HG02623 (cell line): ENCODE measurements around the gene RMC1.
"Not testable (repeated sequence)": the region's sequence is repeated elsewhere in the genome, so short reads cannot be mapped to it uniquely, and the experiment has no call there.

Experiments
- ATAC-seq: cut with Tn5 transposase; IDR thresholded peaks from one replicate; pipeline ENCODE4 v1.9.1; 2021; ENCODE audit warnings: moderate library complexity; ENCODE audit not compliant: unreplicated experiment

Gene RMC1

DNA sequence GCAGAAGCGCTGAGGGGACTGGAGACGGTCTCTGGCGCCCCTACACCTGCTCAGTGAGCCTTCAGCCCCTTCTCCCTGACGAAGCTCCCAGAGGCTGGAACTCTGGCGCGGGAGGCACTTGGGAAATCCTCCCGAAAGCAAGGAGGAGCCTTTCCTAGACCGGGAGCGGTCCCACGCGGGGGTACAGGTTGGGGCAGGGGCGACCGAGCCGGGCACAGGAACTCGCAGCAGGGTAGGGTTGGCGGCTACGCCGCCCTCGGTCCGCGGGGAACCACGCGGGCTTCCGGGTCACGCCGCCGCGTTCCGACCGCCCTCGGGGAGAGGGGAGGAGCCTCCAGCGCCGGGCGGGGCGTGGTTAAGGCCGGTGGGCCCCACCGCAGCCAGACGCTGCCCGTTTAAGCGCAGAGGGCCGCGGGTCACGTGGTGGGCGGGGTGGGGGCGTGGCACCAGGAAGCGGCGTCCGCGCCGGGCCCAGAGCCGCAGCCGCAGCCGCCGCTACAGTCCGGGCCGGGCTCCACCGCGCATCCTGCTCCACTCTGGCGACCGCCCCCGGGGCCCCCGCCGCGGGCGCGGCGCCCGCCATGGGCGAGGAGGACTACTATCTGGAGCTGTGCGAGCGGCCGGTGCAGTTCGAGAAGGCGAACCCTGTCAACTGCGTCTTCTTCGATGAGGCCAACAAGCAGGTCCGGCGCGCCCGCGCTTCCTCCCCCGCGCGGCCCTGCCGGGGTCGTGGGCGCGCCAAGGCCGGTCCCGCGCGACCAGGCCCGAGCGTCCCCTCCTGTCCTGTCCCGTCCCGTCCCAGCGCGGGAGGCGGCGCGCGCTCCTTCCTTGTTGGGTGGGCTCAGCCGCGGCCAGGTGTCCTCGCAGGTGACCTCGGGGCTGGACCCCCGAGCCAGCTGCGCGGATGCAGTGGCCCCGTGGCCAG lies at the start of gene RMC1:
RMC1 (plus strand) TSS at position 474 of the 925 bp plus-strand sequence; CDS start at position 582, 108 bp downstream.
- peak; percentile 76 for ATAC-seq

- no peak for ATAC-seq
Observed at GRCh38 chr18:23453680-23454058, 49.6 kb upstream of the RMC1 start.

GRCh38 chr18:23456835-23457234 lies 46.5 kb upstream of the RMC1 start:
- no peak for ATAC-seq

GRCh38 chr18:23458830-23459529 lies 44.3 kb upstream of the RMC1 start:
- ATAC-seq, result no peak

DNA sequence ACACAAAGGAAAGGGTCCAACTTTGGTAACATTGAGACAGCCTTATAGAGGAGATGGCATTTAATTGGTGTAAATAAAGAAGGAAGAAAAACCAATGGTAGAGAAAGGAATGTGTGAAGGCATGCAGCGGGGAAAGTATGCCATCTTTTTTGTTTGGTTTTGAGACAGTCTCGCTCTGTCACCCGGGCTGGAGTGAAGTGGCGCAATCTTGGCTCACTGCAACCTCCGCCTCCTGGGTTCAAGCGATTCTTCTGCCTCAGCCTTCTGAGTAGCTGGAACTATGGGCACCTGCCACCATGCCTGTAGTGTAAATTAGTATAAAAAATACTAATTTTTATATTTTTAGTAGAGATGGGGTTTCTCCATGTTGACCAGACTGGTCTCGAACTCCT lies 43.8 kb upstream of the RMC1 start:
- ATAC-seq, result no peak

GRCh38 chr18:23460285-23461273 lies 42.7 kb upstream of the RMC1 start:
- ATAC-seq, result no peak

DNA sequence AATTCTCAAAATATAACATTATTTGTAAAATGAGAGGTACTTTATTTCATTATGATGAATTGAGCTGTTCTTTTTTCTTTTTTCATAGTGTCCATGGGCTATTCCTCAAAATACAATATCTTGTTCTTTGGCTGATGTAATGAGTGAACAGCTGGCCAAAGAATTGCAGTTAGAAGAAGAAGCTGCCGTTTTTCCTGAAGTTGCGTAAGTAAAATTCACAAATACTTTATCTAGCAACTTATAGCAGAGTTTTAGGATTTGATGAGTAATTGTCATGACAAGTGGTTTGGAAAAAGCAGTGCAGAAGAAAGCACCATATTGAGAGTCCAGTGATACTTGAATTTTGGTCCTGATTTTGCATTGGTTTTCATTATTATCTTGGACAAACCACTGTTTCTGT lies 40.4 kb upstream of the RMC1 start:
- no peak for ATAC-seq

DNA sequence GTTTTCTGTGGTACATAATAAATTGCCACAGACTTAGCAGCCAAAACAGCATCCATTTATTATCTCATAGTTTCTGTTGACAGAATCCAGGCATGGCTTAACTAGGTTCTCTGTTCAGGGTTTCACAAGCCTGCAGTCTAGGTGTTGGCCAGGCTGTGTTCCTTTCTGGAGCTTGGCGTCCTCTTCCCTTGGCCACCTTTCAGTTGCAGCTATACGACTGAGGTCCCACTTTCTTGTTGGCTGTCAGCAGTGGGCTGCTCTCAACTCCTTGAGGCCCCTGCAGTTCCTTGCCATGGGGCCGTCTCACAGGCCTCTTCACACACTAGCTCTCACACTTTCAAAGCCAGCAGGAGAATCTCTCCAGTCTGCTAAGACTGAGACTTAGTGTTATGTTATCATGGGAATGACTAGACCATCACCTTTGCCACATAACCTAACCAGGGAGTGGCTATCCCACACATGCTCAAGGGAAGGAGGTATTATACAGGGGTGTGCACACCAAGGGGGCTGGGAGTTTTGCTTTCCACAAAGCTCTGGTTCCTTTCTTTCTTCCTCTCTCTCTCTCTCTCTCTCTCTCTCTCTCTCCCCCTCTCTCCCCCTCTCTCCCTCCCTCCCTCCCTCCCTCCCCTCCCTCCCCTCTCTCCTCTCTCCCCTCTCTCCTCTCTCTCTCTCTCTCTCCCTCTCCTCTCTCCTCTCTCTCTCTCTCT lies 34.4 kb upstream of the RMC1 start:
- ATAC-seq, result no peak

DNA sequence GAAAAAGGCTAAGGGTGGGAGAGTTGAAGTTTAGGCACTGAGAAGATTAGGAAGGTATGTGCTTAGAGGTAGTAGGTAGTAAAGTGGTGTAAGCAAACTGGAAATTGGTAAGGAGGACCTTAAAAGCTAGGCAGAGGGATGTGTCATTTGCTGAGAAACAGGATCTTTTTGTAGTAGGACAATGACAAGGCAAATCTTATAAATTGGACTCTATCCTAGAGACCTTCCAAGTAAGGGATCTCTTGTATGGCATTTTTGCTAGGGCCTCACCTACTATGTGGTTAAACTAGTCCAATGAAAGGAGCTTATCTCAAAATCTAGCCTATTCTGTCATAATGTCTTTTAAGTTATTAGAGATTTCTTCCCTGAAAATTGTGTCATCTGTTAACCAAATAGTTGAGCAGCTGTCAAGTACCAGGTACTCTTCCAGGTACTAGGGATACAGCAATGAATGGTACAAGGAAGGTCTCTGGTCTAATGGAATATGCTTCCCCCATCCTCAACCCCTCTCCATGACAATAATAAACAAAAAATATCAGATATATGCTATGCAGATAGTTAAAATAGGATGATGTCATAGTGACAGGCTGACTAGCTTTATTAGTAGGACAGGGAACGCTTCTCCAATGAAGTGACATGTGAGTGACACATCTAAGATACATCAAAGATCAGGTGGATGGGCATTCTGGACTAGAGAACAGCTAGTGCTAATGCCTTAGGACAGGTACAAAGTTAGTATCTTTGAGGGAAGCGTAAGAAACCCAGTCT lies 32.5 kb upstream of the RMC1 start:
- ATAC-seq, result no peak

GRCh38 chr18:23471486-23471885 lies 31.8 kb upstream of the RMC1 start:
- no peak for ATAC-seq

- no peak for ATAC-seq
Observed at GRCh38 chr18:23479829-23480505, 23.3 kb upstream of the RMC1 start.

GRCh38 chr18:23484561-23485182 lies 18.6 kb upstream of the RMC1 start:
- no peak for ATAC-seq

DNA sequence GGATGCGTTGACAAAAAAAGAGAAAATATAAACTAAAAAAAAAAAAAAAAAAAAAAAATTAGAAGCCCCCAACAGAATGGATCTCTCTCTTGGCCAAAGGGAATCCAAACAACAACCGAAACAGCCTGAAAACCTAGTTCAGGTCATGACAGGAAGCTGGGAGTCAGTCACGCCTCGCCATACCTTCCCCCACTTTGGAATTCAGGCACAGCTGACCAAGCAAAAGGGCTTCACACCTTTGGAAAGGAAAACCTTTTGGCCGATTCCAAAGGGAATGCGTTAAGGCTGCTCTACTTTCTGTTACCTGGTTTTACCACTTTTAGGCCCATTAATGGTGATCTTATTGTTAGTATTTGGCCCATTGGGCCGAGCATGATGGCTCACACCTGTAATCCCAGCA lies 17.9 kb upstream of the RMC1 start:
- no peak for ATAC-seq

DNA sequence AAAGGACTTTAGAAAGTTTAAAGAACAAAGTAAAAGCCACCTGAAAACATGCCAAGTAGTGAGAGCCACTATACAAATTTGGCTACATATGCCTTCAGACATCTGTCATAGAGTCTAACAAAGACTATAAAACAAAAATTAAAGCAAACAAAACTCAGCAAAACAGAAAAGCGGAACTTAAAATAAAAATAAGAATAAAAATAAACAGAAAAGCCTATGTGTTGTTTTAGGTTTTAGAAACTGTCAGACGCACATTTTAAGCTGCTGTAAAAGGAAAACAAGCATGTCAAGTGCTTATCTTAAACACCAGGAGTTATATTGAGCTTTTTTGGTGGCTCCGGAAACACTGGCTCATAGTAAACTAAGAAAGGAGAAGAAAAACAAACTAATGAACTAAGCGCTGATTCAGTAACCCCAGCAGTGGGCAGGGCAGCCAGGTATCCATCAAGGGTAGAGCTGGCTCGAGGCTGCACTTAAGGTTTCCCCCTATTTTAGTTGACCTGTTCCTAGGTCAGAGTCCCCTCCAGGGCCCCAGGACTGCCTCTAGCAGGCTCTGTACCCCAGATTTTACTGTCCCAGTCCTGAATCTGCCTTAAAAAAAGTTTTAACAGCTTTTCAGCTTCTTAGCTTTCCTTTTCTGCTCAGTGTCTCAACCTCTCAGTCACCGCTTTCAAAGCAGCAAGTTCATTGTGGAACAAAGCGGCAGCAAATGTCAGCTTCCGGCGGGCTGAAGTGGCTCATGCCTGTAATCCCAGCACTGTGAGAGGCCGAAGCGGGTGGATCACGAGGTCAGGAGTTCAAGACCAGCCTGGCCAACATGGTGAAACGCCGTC lies 15.4 kb upstream of the RMC1 start:
- peak; percentile 65 for ATAC-seq

DNA sequence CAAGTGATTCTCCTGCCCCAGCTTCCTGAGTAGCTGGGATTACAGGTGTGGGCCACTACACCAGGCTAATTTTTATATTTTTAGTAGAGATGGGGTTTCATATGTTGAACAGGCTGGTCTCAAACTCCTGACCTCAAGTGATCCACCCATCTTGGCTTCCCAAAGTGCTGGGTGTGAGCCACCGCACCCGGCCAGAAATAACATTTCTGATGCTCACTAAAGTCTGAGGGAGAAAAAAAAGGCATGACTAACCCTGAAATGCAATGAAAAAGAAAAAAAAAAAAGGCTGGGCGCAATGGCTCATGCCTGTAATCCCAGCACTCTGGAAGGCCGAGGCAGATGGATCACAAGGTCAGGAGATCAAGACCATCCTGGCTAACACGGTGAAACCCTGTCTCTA lies 13.7 kb upstream of the RMC1 start:
- not testable (repeated sequence) for ATAC-seq

DNA sequence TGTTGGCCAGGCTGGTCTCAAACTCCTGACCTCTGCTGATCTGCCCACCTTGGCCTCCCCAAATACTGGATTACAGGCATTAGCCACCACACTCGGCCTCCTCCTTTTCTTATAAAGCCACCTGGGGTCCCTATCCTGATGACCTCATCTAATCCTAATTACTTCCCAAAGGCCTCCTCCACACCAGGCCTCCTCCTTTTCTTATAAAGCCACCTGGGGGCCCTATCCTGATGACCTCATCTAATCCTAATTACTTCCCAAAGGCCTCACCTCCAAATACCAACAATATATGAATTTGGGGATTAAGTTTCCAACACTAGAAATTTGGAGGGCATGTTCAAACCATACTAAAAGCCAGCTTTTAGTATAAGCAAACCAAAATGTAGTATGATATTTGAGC lies 9.7 kb upstream of the RMC1 start:
- ATAC-seq, result no peak

GRCh38 chr18:23494992-23495391 lies 8.3 kb upstream of the RMC1 start:
- ATAC-seq, result no peak
